ENCODE data around the gene ZNF75A.

GRCh38 chr16:3328104-3328503 lies 22.8 kb downstream of the ZNF75A start:
- TF ChIP-seq CTCF (conservative IDR thresholded peaks at IDR 0.05 in 1 of 2, IDR thresholded peaks at IDR 0.05 in 1 of 2; ENCODE audit: extremely low read depth in 1 of 2, insufficient read depth in 1 of 2, low read depth in 1 of 2, low read length in 2 of 2), result no peak
- no peak for TF ChIP-seq EZH2 (IDR thresholded peaks at IDR 0.05; ENCODE audit: borderline replicate concordance, low read length)
